A673 (cell line): ENCODE measurements around the gene PPARG. TPM values are rescaled to one million over a fixed set of nuclear protein-coding genes. Genes with fewer than 3 reads are reported as not detected.

Experiments
- BruUV-seq: library from RNA; stranded (reverse); fragments of 400-500 nt; replicated peaks from 2 replicates; lab custom pipeline; 2021; lab: Mats Ljungman, UMichigan
- CTCF ChIA-PET: fragments of 300-600 bp; sonication (Branson Sonifier 250); formaldehyde crosslinking; loops from one replicate; lab custom pipeline; 2022; ENCODE audit warnings: antibody characterized with exemption; lab: Charles Lee
- POLR2A ChIA-PET: fragments of 300-600 bp; sonication (Branson Sonifier 250); formaldehyde crosslinking; loops from one replicate; lab custom pipeline; 2022; ENCODE audit warnings: antibody characterized with exemption; ENCODE audit not compliant: low non-redundant PET; lab: Charles Lee
- DNase-seq: peaks from one replicate; pipeline ENCODE4 v3.0.0-alpha.2; 2015; ENCODE audit warnings: low spot score
- H3K27ac ChIP-seq: fragments of 200-600 bp; sonication (generic); 2 replicates; pipeline ENCODE4 v1.5.1; 2016; ENCODE audit warnings: mixed run types, low read depth, mild to moderate bottlenecking, mixed read lengths, antibody characterized with exemption, low read length; ENCODE audit not compliant: poor library complexity, severe bottlenecking
- H3K27me3 ChIP-seq: fragments of 200-600 bp; sonication (generic); replicated peaks from 2 replicates; pipeline ENCODE4 v1.6.1; 2017; ENCODE audit warnings: mixed run types, low read depth, mild to moderate bottlenecking, mixed read lengths, antibody characterized with exemption, low read length; ENCODE audit not compliant: insufficient read depth, poor library complexity
- H3K36me3 ChIP-seq: fragments of 200-600 bp; sonication (generic); 2 replicates; pipeline ENCODE4 v1.6.1; 2016; ENCODE audit warnings: mixed run types, mild to moderate bottlenecking, mixed read lengths, antibody characterized with exemption, low read length; ENCODE audit not compliant: insufficient read depth, poor library complexity, severe bottlenecking
- H3K4me1 ChIP-seq: fragments of 200-600 bp; sonication (generic); 2 replicates; pipeline ENCODE4 v1.6.1; 2017; ENCODE audit warnings: mixed run types, mild to moderate bottlenecking, mixed read lengths, antibody characterized with exemption, low read length; ENCODE audit not compliant: insufficient read depth, poor library complexity, severe bottlenecking
- H3K4me3 ChIP-seq: fragments of 200-600 bp; sonication (generic); 2 replicates; pipeline ENCODE4 v1.5.1; 2016; ENCODE audit warnings: low read depth, mixed run types, mild to moderate bottlenecking, mixed read lengths, low read length; ENCODE audit not compliant: poor library complexity, severe bottlenecking
- H3K9me3 ChIP-seq: fragments of 200-600 bp; sonication (generic); 2 replicates; pipeline ENCODE4 v1.6.1; 2016; ENCODE audit warnings: mixed run types, low read depth, mild to moderate bottlenecking, mixed read lengths, antibody characterized with exemption, low read length; ENCODE audit not compliant: poor library complexity, severe bottlenecking
- EZH2 ChIP-seq: fragments of 200-600 bp; sonication (generic); IDR thresholded peaks from 2 replicates; pipeline ENCODE4 v1.6.1; 2017; ENCODE audit warnings: borderline replicate concordance, low read depth, mild to moderate bottlenecking, mixed read lengths, antibody characterized with exemption, low read length; ENCODE audit not compliant: poor library complexity, severe bottlenecking
- intact Hi-C: fragments of 100-400 bp; cut with micrococcal nuclease; formaldehyde crosslinking; loops from one replicate; pipeline ENCODE4 v1.10.0; 2022; ENCODE audit not compliant: unreplicated experiment
- total RNA-seq: library from RNA; stranded (reverse); gene quantifications from 2 replicates; pipeline ENCODE4 v1.2.3, GENCODE V29; 2021
- TF ChIP-seq, protein P1 (sequence below): fragments of 300-800, 200-600 bp; sonication (generic); conservative IDR thresholded peaks from 2 replicates; pipeline ENCODE4 v1.5.1; 2017; ENCODE audit warnings: low read depth, mild to moderate bottlenecking, antibody characterized with exemption, low read length, moderate library complexity, mixed read lengths

Gene PPARG
- total RNA-seq, 1 experiment from 2014 or later = 0.62 TPM

GRCh38 chr3:12303993-12304392 is 15.1 kb downstream of the PPARG start:
- POLR2A ChIA-PET = no interaction called here
- TF ChIP-seq, protein P1, sequence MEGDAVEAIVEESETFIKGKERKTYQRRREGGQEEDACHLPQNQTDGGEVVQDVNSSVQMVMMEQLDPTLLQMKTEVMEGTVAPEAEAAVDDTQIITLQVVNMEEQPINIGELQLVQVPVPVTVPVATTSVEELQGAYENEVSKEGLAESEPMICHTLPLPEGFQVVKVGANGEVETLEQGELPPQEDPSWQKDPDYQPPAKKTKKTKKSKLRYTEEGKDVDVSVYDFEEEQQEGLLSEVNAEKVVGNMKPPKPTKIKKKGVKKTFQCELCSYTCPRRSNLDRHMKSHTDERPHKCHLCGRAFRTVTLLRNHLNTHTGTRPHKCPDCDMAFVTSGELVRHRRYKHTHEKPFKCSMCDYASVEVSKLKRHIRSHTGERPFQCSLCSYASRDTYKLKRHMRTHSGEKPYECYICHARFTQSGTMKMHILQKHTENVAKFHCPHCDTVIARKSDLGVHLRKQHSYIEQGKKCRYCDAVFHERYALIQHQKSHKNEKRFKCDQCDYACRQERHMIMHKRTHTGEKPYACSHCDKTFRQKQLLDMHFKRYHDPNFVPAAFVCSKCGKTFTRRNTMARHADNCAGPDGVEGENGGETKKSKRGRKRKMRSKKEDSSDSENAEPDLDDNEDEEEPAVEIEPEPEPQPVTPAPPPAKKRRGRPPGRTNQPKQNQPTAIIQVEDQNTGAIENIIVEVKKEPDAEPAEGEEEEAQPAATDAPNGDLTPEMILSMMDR = no peak
- no peak for TF ChIP-seq EZH2
- intact Hi-C loops = loop anchor here (10.0 kb wide), 1 partner anchor 161 kb away; no protein-coding TSS in a partner anchor
- Histone ChIP-seq H3K36me3 (no peaks in the 10 kb centered on the region), H3K4me1 (no peaks in the 10 kb centered on the region), H3K27me3 (peaks cover 9% of the 10 kb centered on the region), H3K9me3 (no peaks in the 10 kb centered on the region), H3K4me3 (no peak overlapping the region), H3K27ac (no peak overlapping the region)
- BruUV-seq = no TSS peak
- no peak for DNase-seq
- CTCF ChIA-PET = no interaction called here

GRCh38 chr3:12307136-12307535 is 18.3 kb downstream of the PPARG start:
- CTCF ChIA-PET = no interaction called here
- POLR2A ChIA-PET = no interaction called here

DNA sequence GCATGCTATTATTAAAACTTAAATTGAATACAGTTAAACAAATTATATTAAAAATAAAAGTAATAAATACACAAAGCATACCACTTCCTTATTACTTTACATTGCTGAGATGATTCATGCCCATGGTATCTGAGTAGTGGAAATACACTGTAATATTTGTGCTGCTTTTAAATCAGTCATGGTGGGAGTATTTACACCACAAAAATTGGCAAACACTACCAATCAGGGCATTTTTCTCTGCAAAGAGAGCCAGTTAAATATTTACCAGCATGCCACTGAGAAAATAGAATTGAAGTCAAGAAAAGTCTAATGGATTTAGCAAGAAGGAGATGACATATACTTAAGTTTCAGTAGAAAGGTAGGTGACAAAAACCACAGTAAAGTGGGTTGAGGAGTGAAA is 19.6 kb downstream of the PPARG start:
- H3K27me3 ChIP-seq = peaks cover 9% of the 10 kb centered on the region
- ChIA-PET POLR2A (interaction anchor here (0.6 kb wide), 1 partner anchor 133 kb away, joined by 3 read pairs; no protein-coding TSS in a partner anchor), CTCF (no interaction called here)
- no peak overlapping the region for H3K4me3 ChIP-seq
- no TSS peak for BruUV-seq
- H3K4me1 ChIP-seq = no peaks in the 10 kb centered on the region
- TF ChIP-seq, protein P1 = no peak
- no peak for TF ChIP-seq EZH2
- H3K36me3 ChIP-seq = no peaks in the 10 kb centered on the region
- intact Hi-C loops = loop anchor here (10.0 kb wide), 1 partner anchor 156 kb away; no protein-coding TSS in a partner anchor
- H3K9me3 ChIP-seq = no peaks in the 10 kb centered on the region
- H3K27ac ChIP-seq = no peak overlapping the region
- peak; percentile 12 for DNase-seq

More at GRCh38 chr3:12307136-12307535, 18.3 kb downstream of the PPARG start:
- Histone ChIP-seq H3K27me3 (peaks cover 9% of the 10 kb centered on the region), H3K27ac (no peak overlapping the region), H3K4me1 (no peaks in the 10 kb centered on the region), H3K9me3 (no peaks in the 10 kb centered on the region), H3K36me3 (no peaks in the 10 kb centered on the region), H3K4me3 (no peak overlapping the region)
- intact Hi-C loops = loop anchor here (10.0 kb wide), 1 partner anchor 158 kb away; no protein-coding TSS in a partner anchor
- TF ChIP-seq, protein P1 = no peak
- no peak for TF ChIP-seq EZH2
- DNase-seq = no peak
- BruUV-seq = no TSS peak
